ENCODE data around the gene MAGEA11.
"Not testable (repeated sequence)": the region's sequence is repeated elsewhere in the genome, so short reads cannot be mapped to it uniquely, and the experiment has no call there.

DNA sequence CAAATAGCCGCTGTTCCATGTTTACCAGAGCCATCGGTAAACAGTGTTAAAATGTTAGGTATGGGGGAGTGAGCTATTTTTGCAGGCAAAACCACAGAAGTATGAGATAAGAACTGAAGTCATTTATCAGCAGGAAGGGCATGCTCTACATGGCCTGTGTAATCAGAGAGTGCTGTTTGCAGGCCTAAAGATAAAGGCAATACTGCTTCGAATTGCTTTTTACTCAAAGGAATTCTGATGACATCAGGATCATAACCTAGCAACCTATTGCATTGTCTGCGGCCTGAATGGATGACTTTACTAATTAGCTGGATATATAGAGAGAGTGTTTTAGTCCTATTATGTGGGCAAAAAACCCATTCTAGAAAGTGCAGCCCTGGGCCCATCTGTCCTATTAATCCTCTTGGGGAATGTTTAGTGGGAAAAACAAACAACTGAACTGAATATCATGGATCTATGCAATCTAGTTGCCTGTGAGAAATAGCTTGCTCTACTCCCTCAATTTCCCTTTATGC lies 32.6 kb upstream of the MAGEA11 start:
- TF ChIP-seq POLR2A, POLR2AphosphoS5, EP300 (IDR thresholded peaks at IDR 0.05): not testable (repeated sequence)
- TF ChIP-seq, protein P1, sequence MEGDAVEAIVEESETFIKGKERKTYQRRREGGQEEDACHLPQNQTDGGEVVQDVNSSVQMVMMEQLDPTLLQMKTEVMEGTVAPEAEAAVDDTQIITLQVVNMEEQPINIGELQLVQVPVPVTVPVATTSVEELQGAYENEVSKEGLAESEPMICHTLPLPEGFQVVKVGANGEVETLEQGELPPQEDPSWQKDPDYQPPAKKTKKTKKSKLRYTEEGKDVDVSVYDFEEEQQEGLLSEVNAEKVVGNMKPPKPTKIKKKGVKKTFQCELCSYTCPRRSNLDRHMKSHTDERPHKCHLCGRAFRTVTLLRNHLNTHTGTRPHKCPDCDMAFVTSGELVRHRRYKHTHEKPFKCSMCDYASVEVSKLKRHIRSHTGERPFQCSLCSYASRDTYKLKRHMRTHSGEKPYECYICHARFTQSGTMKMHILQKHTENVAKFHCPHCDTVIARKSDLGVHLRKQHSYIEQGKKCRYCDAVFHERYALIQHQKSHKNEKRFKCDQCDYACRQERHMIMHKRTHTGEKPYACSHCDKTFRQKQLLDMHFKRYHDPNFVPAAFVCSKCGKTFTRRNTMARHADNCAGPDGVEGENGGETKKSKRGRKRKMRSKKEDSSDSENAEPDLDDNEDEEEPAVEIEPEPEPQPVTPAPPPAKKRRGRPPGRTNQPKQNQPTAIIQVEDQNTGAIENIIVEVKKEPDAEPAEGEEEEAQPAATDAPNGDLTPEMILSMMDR (IDR thresholded peaks at IDR 0.05), result not testable (repeated sequence)

Data from upper lobe of left lung (tissue), 4 donors.